ENCODE results near the gene DENND4A. TPM values are rescaled to one million over a fixed set of nuclear protein-coding genes. Genes with fewer than 3 reads are reported as not detected.

DENND4A gene
- total and polyA plus RNA-seq, 8 donors = 20.6 to 26.3 (median 23.7) TPM

DNA sequence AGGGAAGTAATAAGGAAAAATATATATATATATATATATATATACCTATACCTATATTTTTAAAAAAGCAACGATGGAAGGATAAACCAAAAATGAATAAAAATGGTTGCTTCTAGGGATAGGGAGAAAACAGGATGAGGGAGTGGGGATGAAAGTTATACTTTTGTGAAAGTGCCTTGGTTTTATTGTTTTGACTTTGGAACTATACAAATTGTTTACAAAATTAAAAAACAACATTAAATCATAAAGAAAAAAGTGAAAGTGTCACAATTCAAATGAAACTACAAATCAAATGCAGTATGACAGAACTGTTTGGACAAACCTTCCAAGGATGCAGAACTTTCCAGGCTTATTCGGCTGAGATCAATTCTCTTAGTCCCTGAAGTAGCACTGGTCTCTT, 116.0 kb downstream of the DENND4A start:
- H3K9me3 ChIP-seq = no peaks in the 10 kb centered on the region
- no peaks in the 10 kb centered on the region for H3K4me1 ChIP-seq
- no peaks in the 10 kb centered on the region for H3K27me3 ChIP-seq
- TF ChIP-seq, protein P1, sequence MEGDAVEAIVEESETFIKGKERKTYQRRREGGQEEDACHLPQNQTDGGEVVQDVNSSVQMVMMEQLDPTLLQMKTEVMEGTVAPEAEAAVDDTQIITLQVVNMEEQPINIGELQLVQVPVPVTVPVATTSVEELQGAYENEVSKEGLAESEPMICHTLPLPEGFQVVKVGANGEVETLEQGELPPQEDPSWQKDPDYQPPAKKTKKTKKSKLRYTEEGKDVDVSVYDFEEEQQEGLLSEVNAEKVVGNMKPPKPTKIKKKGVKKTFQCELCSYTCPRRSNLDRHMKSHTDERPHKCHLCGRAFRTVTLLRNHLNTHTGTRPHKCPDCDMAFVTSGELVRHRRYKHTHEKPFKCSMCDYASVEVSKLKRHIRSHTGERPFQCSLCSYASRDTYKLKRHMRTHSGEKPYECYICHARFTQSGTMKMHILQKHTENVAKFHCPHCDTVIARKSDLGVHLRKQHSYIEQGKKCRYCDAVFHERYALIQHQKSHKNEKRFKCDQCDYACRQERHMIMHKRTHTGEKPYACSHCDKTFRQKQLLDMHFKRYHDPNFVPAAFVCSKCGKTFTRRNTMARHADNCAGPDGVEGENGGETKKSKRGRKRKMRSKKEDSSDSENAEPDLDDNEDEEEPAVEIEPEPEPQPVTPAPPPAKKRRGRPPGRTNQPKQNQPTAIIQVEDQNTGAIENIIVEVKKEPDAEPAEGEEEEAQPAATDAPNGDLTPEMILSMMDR (IDR thresholded peaks at IDR 0.05) = no peak
- H3K36me3 ChIP-seq = peaks cover 0 to 44% of the 10 kb centered on the region in 2 donors
- DNase-seq (no peak), ATAC-seq (no peak)
- intact Hi-C loops (cut with DNase I) = no loop called here
- no peak overlapping the region for H3K27ac ChIP-seq
- H3K4me3 ChIP-seq = no peak overlapping the region

DNA sequence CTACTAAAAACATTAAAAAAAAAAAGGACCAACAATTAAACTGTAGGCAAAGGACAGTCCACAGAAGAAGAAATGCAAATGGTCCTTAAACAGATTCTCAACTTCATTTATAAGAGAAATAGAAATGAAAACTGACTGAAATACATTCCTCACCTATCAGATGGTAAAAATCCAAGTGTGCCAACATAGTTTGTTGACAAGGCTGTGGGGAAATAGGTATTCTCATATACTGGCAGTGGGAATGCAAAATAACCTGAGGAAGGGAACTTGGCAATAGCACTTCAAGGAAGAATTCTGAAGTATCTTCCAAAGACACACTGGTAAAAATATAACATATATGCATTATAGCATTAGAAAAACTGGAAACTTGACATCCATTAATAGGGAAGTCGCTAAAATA, 116.5 kb downstream of the DENND4A start:
- H3K27me3 ChIP-seq = no peaks in the 10 kb centered on the region
- DNase-seq (no peak), ATAC-seq (no peak)
- H3K4me3 ChIP-seq = no peak overlapping the region
- H3K4me1 ChIP-seq = no peaks in the 10 kb centered on the region
- no peaks in the 10 kb centered on the region for H3K9me3 ChIP-seq
- no peak overlapping the region for H3K27ac ChIP-seq
- intact Hi-C loops (cut with DNase I) = no loop called here
- TF ChIP-seq, protein P1 (IDR thresholded peaks at IDR 0.05) = no peak
- peaks cover 0 to 49% of the 10 kb centered on the region in 2 donors for H3K36me3 ChIP-seq

DNA sequence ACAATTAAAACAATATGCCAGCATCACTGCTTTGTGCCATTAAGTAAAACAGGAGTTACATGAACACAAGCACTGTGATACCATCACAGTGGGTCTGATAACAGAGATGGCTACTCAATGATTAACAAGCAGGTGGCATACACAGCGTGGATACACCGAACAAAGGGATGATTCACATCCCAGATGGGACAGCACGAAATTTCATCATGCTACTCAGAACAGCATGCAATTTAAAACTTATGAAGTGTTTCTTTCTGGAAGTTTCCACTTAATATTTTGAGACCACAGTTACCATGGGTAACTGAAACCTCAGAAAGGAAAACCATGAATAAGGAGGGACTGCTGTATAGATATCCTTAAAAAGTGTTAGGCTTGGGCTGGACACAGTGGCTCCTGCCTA, 125.8 kb downstream of the DENND4A start:
- no peak for ATAC-seq
- TF ChIP-seq, protein P1 (IDR thresholded peaks at IDR 0.05) = no peak
- intact Hi-C loops (cut with DNase I) = no loop called here
- Histone ChIP-seq H3K4me1 (no peaks in the 10 kb centered on the region), H3K27ac (no peak overlapping the region), H3K9me3 (no peaks in the 10 kb centered on the region), H3K27me3 (no peaks in the 10 kb centered on the region), H3K4me3 (no peak overlapping the region), H3K36me3 (peaks cover 0 to 95% of the 10 kb centered on the region in 2 donors)
- no peak for DNase-seq

DNA sequence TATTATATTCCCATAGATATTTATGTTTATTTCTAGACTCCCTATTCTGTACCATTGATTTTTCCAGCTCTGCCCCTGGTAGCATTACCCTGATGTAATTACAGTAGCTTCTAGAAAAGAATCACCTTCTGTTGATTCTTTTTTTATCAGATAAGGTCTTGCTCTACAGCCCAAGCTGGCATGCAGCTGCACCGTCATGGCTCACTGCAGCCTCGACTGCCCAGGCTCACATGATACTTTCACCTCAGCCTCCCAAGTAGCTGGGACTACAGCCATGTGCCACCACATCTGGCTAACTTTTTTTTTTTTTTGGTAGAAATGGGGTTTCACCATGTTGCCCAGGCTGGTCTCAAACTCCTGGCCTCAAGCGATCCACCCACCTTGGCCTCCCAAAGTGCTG, 128.6 kb downstream of the DENND4A start:
- H3K9me3 ChIP-seq = no peaks in the 10 kb centered on the region
- peaks cover 0 to 90% of the 10 kb centered on the region in 2 donors for H3K36me3 ChIP-seq
- no peak overlapping the region for H3K27ac ChIP-seq
- intact Hi-C loops (cut with DNase I) = no loop called here
- H3K4me3 ChIP-seq = no peak overlapping the region
- no peaks in the 10 kb centered on the region for H3K4me1 ChIP-seq
- H3K27me3 ChIP-seq = no peaks in the 10 kb centered on the region
- DNase-seq = no peak
- no peak for ATAC-seq
- TF ChIP-seq, protein P1 (IDR thresholded peaks at IDR 0.05) = no peak

DNA sequence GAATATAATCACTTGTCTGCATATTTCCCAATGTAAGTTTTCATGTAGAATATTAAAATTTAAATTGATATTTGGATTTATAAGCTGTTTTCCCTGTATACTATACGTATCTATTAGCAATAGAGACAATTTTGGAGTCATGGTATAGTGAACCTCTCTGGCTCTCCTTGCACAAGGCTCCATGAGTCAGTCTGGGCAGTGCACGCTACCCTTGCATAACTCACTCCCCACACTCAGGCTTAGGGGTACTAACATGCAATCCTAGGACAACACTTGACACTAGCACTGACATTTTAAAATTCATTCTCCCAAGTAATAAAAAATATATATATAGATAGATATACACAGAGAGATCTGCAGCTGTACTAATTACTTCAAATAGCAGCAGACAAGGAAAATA, 131.2 kb downstream of the DENND4A start:
- H3K36me3 ChIP-seq = peaks cover 0 to 78% of the 10 kb centered on the region in 2 donors
- intact Hi-C loops (cut with DNase I) = no loop called here

More for the DNA sequence above, 131.2 kb downstream of the DENND4A start:
- Histone ChIP-seq H3K4me1 (no peaks in the 10 kb centered on the region), H3K4me3 (no peak overlapping the region), H3K9me3 (no peaks in the 10 kb centered on the region), H3K27me3 (no peaks in the 10 kb centered on the region), H3K27ac (no peak overlapping the region)
- DNase-seq (no peak), ATAC-seq (no peak)
- TF ChIP-seq, protein P1 (IDR thresholded peaks at IDR 0.05) = no peak

All from left lung (tissue), 10 donors.